ENCODE measurements around the gene TOPAZ1. TPM values are rescaled to one million over a fixed set of nuclear protein-coding genes. Genes with fewer than 3 reads are reported as not detected.

TOPAZ1 gene
- total and polyA plus RNA-seq, 2 of the 13 experiments (the other 11 are each of a cell fraction or from before 2014, with no cell fraction given): not detected

DNA sequence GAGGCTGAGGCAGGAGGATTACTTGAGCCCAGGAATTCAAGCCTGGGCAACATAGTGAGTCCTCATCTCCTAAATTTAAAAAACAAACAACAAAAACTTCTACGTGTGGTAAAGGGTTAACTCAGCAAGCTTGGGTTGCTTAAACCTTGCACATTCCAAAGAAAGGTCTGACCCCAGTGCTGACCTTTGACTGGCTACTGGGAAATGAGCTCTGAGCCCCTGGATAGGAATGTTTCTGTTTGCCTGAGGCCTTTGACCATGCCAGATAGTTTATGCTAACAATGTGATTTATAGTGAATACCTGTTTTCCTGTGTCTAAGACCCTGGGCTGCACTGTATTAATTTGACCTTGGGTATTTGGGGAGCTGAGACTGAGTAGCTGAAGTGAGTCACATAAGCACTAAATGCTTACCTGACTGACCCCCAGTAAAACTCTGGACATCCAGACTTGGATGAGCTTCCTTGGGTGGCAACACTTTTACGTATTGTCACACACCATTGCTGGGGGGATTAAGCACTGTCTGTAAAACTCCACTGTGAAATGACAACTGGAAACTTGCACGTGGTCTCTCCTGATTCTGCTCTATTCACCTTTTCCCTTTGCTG is 117.6 kb downstream of the TOPAZ1 start (continued):
- TF ChIP-seq ZNF614 (CRISPR knock-in tag; IDR thresholded peaks at IDR 0.05; ENCODE audit: borderline replicate concordance) (peak; percentile 84; the same call in 1 of the 2 replicates), ZNF713 (CRISPR knock-in tag; IDR thresholded peaks at IDR 0.05) (no peak), ZBTB3 (CRISPR knock-in tag; IDR thresholded peaks at IDR 0.05; ENCODE audit: borderline replicate concordance, low read depth) (0 out of 2 replicates have a peak, but pooled peaks have one; percentile 18), SNAI1 (CRISPR knock-in tag; IDR thresholded peaks at IDR 0.05; ENCODE audit: borderline replicate concordance) (peak; percentile 54; the same call in 1 of the 2 replicates), KLF13 (CRISPR knock-in tag; IDR thresholded peaks at IDR 0.05) (no peak), KDM2A (CRISPR knock-in tag; IDR thresholded peaks at IDR 0.05; ENCODE audit: borderline replicate concordance, low read depth) (no peak), HDAC1 (CRISPR knock-in tag; IDR thresholded peaks at IDR 0.05) (peak; percentile 95), KDM6A (CRISPR knock-in tag; IDR thresholded peaks at IDR 0.05; ENCODE audit: low read depth) (peak; percentile 87), MXD4 (CRISPR knock-in tag; IDR thresholded peaks at IDR 0.05) (no peak), ZNF232 (CRISPR knock-in tag; IDR thresholded peaks at IDR 0.05; ENCODE audit: borderline replicate concordance) (peak; percentile 73), FOSL1 (CRISPR knock-in tag; IDR thresholded peaks at IDR 0.05; ENCODE audit: borderline replicate concordance) (no peak), MED1 (CRISPR knock-in tag; IDR thresholded peaks at IDR 0.05) (peak; percentile 88), IRF2 (CRISPR knock-in tag; IDR thresholded peaks at IDR 0.05) (peak; percentile 86), ZNF124 (CRISPR knock-in tag; IDR thresholded peaks at IDR 0.05) (no peak), ZNF556 (CRISPR knock-in tag; IDR thresholded peaks at IDR 0.05; ENCODE audit: borderline replicate concordance) (no peak; the same call in 1 of the 2 replicates), ZNF558 (CRISPR knock-in tag; IDR thresholded peaks at IDR 0.05; ENCODE audit: borderline replicate concordance) (no peak), ZNF772 (CRISPR knock-in tag; IDR thresholded peaks at IDR 0.05) (peak; percentile 72; the same call in 1 of the 2 replicates), CEBPB (IDR thresholded peaks at IDR 0.05; ENCODE audit: borderline replicate concordance, low read depth, low read length) (peak; percentile 91), FOXJ3 (CRISPR knock-in tag; IDR thresholded peaks at IDR 0.05; ENCODE audit: borderline replicate concordance) (peak; percentile 81; the same call in 1 of the 2 replicates), ZNF205 (CRISPR knock-in tag; IDR thresholded peaks at IDR 0.05) (peak; percentile 64; the same call in 1 of the 2 replicates), ZBTB7B (CRISPR knock-in tag; IDR thresholded peaks at IDR 0.05) (peak; percentile 91)
- TF ChIP-seq, protein P1, sequence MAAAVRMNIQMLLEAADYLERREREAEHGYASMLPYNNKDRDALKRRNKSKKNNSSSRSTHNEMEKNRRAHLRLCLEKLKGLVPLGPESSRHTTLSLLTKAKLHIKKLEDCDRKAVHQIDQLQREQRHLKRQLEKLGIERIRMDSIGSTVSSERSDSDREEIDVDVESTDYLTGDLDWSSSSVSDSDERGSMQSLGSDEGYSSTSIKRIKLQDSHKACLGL (CRISPR knock-in tag; IDR thresholded peaks at IDR 0.05): no peak
- TF ChIP-seq, protein P2, sequence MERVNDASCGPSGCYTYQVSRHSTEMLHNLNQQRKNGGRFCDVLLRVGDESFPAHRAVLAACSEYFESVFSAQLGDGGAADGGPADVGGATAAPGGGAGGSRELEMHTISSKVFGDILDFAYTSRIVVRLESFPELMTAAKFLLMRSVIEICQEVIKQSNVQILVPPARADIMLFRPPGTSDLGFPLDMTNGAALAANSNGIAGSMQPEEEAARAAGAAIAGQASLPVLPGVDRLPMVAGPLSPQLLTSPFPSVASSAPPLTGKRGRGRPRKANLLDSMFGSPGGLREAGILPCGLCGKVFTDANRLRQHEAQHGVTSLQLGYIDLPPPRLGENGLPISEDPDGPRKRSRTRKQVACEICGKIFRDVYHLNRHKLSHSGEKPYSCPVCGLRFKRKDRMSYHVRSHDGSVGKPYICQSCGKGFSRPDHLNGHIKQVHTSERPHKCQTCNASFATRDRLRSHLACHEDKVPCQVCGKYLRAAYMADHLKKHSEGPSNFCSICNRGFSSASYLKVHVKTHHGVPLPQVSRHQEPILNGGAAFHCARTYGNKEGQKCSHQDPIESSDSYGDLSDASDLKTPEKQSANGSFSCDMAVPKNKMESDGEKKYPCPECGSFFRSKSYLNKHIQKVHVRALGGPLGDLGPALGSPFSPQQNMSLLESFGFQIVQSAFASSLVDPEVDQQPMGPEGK (CRISPR knock-in tag; IDR thresholded peaks at IDR 0.05): peak; percentile 72
- TF ChIP-seq, protein P3, sequence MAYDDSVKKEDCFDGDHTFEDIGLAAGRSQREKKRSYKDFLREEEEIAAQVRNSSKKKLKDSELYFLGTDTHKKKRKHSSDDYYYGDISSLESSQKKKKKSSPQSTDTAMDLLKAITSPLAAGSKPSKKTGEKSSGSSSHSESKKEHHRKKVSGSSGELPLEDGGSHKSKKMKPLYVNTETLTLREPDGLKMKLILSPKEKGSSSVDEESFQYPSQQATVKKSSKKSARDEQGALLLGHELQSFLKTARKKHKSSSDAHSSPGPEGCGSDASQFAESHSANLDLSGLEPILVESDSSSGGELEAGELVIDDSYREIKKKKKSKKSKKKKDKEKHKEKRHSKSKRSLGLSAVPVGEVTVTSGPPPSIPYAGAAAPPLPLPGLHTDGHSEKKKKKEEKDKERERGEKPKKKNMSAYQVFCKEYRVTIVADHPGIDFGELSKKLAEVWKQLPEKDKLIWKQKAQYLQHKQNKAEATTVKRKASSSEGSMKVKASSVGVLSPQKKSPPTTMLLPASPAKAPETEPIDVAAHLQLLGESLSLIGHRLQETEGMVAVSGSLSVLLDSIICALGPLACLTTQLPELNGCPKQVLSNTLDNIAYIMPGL (CRISPR knock-in tag; IDR thresholded peaks at IDR 0.05; ENCODE audit: borderline replicate concordance in 1 of 2, low read depth in 1 of 2): no peak
- TF ChIP-seq, protein P4, sequence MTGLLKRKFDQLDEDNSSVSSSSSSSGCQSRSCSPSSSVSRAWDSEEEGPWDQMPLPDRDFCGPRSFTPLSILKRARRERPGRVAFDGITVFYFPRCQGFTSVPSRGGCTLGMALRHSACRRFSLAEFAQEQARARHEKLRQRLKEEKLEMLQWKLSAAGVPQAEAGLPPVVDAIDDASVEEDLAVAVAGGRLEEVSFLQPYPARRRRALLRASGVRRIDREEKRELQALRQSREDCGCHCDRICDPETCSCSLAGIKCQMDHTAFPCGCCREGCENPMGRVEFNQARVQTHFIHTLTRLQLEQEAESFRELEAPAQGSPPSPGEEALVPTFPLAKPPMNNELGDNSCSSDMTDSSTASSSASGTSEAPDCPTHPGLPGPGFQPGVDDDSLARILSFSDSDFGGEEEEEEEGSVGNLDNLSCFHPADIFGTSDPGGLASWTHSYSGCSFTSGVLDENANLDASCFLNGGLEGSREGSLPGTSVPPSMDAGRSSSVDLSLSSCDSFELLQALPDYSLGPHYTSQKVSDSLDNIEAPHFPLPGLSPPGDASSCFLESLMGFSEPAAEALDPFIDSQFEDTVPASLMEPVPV (CRISPR knock-in tag; IDR thresholded peaks at IDR 0.05): 0 out of 2 replicates have a peak, but pooled peaks have one; percentile 16

Data from HepG2 (cell line).